HFFc6 (cell line): ENCODE measurements around the gene RNPS1. TPM values are rescaled to one million over a fixed set of nuclear protein-coding genes. Genes with fewer than 3 reads are reported as not detected.

Experiments
- DNase-seq: peaks from one replicate; pipeline ENCODE4 v3.0.0-alpha.2; 2018
- H3K27ac Mint-ChIP-seq: 2 replicates; pipeline ENCODE4 v1.8.0; 2020; ENCODE audit warnings: mild to moderate bottlenecking, mixed read lengths
- H3K27me3 Mint-ChIP-seq: 2 replicates; pipeline ENCODE4 v1.8.0; 2021; ENCODE audit warnings: mild to moderate bottlenecking, moderate library complexity, mixed read lengths; ENCODE audit not compliant: insufficient read depth
- H3K36me3 Mint-ChIP-seq: 2 replicates; pipeline ENCODE4 v1.8.0; 2021; ENCODE audit warnings: low read depth, mixed read lengths
- H3K4me1 Mint-ChIP-seq: 2 replicates; pipeline ENCODE4 v1.8.0; 2020; ENCODE audit warnings: low read depth, mixed read lengths
- H3K4me3 Mint-ChIP-seq: 2 replicates; pipeline ENCODE4 v1.8.0; 2020; ENCODE audit warnings: mild to moderate bottlenecking, moderate library complexity, mixed read lengths
- H3K9me3 Mint-ChIP-seq: 2 replicates; pipeline ENCODE4 v1.8.0; 2020; ENCODE audit warnings: mild to moderate bottlenecking, mixed read lengths
- CTCF ChIP-seq: fragments of 200-600 bp; sonication (generic); IDR thresholded peaks from 2 replicates; pipeline ENCODE4 v1.5.0; 2021; ENCODE audit warnings: antibody characterized with exemption, mild to moderate bottlenecking
- total RNA-seq, 6 experiments: library from RNA; stranded (reverse); fragmentation: NEBNext Ultra II Directional; extraction: Animal tissue kit (Norgen Biotek cat#: 25700); gene quantifications; 2 replicates in 1 of 6; 3 replicates in 5 of 6; pipeline ENCODE4 v1.2.3, GENCODE V29; 2021

The RNPS1 gene
- total RNA-seq, 6 experiments from 2014 or later = 127 to 163 (median 140) TPM

DNA sequence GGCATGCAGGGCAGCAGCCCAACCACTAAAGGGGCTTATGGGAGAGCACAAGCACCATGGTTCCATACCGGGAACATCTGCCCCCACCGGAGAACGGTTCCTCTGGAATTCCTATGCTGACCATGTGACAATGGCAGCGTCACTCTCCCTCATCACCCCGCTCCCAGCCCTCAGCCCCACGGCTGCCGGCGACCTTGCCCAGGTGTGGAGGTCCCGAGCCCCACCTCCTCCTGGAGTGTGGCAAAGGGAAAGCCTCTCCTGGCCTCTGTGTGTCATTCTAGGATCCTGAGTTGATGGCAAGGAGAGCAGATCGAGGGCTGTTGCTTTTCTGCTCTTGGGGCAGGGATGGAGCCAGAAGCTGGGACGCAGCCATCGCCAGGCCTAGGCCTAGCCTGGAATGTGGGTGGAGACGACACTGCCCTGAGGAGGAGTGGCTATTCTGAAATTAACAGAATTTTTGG, 17.8 kb upstream of the RNPS1 start:
- no peak overlapping the region for H3K4me3 Mint-ChIP-seq
- H3K9me3 Mint-ChIP-seq = no peaks in the 10 kb centered on the region
- TF ChIP-seq CTCF = no peak
- H3K27ac Mint-ChIP-seq = no peak overlapping the region
- H3K36me3 Mint-ChIP-seq = no peaks in the 10 kb centered on the region
- no peaks in the 10 kb centered on the region for H3K4me1 Mint-ChIP-seq
- no peak for DNase-seq
- peaks cover 13% of the 10 kb centered on the region for H3K27me3 Mint-ChIP-seq

GRCh38 chr16:2284797-2285576, 17.1 kb upstream of the RNPS1 start:
- TF ChIP-seq CTCF = no peak
- no peak for DNase-seq
- no peaks in the 10 kb centered on the region for H3K9me3 Mint-ChIP-seq
- H3K4me3 Mint-ChIP-seq = no peak overlapping the region
- H3K36me3 Mint-ChIP-seq = no peaks in the 10 kb centered on the region
- H3K4me1 Mint-ChIP-seq = no peaks in the 10 kb centered on the region
- H3K27me3 Mint-ChIP-seq = peaks cover 12% of the 10 kb centered on the region
- H3K27ac Mint-ChIP-seq = no peak overlapping the region

DNA sequence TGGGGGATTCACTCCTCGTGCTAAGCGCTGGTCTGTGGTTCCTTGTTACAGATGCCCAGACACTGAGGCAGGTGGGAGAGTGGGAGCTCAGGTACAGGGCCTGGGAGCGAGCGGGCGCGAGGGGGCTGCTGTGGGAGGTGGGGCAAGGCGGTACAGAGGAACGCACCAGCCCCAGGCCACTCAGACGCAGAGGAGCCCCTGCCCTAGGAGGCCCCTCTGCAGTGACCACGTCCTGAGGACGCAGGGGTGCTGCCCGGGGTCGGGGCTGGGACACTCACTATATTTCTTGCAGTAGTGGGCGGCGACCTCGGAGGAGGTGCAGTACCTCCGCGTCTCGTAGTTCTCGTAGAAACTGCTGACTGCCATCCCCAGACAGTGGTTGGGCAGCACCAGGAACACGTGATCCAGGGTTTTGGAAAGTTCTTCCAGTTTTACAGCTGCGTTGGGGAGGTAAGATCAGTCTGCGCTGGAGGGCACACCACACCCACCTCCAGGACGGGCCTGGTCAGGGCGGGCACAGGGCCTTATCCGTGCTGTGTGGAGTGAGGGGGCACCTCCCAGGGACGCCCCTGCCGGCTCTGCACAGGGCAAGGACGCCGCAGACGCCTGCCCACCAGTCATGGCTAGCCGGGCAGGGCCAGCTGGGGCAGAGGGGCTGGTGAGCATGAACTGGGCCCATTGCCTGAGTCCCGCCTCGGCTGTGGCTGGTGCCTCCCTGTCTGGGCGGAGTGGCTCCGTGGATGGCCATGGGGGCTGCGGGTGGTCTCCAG, 16.3 kb upstream of the RNPS1 start:
- Mint-ChIP-seq H3K27me3 (peaks cover 18% of the 10 kb centered on the region), H3K4me1 (no peaks in the 10 kb centered on the region), H3K36me3 (no peaks in the 10 kb centered on the region), H3K4me3 (no peak overlapping the region), H3K27ac (no peak overlapping the region), H3K9me3 (no peaks in the 10 kb centered on the region)
- TF ChIP-seq CTCF = no peak
- no peak for DNase-seq

GRCh38 chr16:2282866-2283555, 15.1 kb upstream of the RNPS1 start:
- H3K27ac Mint-ChIP-seq = no peak overlapping the region
- DNase-seq = no peak

More at GRCh38 chr16:2282866-2283555, 15.1 kb upstream of the RNPS1 start:
- Mint-ChIP-seq H3K4me3 (no peak overlapping the region), H3K27me3 (peaks cover 25% of the 10 kb centered on the region), H3K9me3 (no peaks in the 10 kb centered on the region), H3K4me1 (no peaks in the 10 kb centered on the region), H3K36me3 (no peaks in the 10 kb centered on the region)
- TF ChIP-seq CTCF = no peak
